K562 (cell line): Measurements from ENCODE around the gene GCNT1. TPM values are rescaled to one million over a fixed set of nuclear protein-coding genes. Genes with fewer than 3 reads are reported as not detected.

Source experiments
- ATAC-seq: fragments of 200-7000 bp; cut with Tn5 transposase; 3 replicates; pipeline ENCODE4 v1.9.1; 2020; ENCODE audit warnings: moderate library complexity
- BruUV-seq: library from RNA; stranded (reverse); fragments of 400-500 nt; replicated peaks from 2 replicates; lab custom pipeline; 2021; lab: Mats Ljungman, UMichigan
- CTCF ChIA-PET: fragments of 300-600 bp; formaldehyde crosslinking; extraction: SDS; loops from one replicate; lab custom pipeline; 2021; ENCODE audit warnings: low intra/inter-chr PET ratio; lab: Yijun Ruan, JAX
- POLR2A ChIA-PET: fragments of 300-600, 350-650 bp; sonication (Branson Sonifier 250); formaldehyde crosslinking; extraction: SDS; loops from one replicate; lab custom pipeline; 2021; ENCODE audit warnings: antibody characterized with exemption, inconsistent platforms; lab: Yijun Ruan, JAX
- DNase-seq, 4 experiments: peaks; one replicate each; pipeline versions ENCODE4 v3.0.0 to v3.0.0-alpha.2; 2011 to 2018; ENCODE audit warnings: low spot score in 3 of 4, mixed read lengths in 3 of 4; ENCODE audit errors: extremely low read depth in 1 of 4
- FAIRE-seq: peaks from 2 replicates; lab custom pipeline; 2011; peaks lifted over from hg19 to GRCh38; lab: Jason Lieb, UNC
- H2AFZ ChIP-seq: 2 replicates; pipeline ENCODE4 v1.6.0; 2011; ENCODE audit warnings: low read depth, low read length, control low read depth, inconsistent platforms
- H3K27ac ChIP-seq: fragments of 200-600 bp; 3 replicates; pipeline ENCODE4 v1.8.0; 2011; ENCODE audit warnings: low read depth, mild to moderate bottlenecking, control low read depth, inconsistent platforms, low read length, moderate library complexity, mixed read lengths; ENCODE audit errors: extremely low read depth
- H3K27me3 ChIP-seq, 2 experiments: fragments of 300-600 bp in 1 of 2; 2 replicates in 1 of 2; 3 replicates in 1 of 2; pipeline versions ENCODE4 v1.6.0 to v1.8.0; 2011; ENCODE audit warnings: inconsistent platforms in 2 of 2, low read length in 2 of 2, mild to moderate bottlenecking in 1 of 2, mixed read lengths in 1 of 2, moderate library complexity in 1 of 2; ENCODE audit not compliant: control insufficient read depth in 2 of 2, insufficient read depth in 2 of 2
- H3K36me3 ChIP-seq: fragments of 300-600 bp; 3 replicates; pipeline ENCODE4 v1.8.0; 2011; ENCODE audit warnings: mild to moderate bottlenecking, low read length, inconsistent platforms; ENCODE audit not compliant: control insufficient read depth, insufficient read depth
- H3K4me1 ChIP-seq, 2 experiments: fragments of 200-600 bp in 1 of 2; replicated peaks in 1 of 2; 2 replicates in 1 of 2; 3 replicates in 1 of 2; pipeline versions ENCODE4 v1.5.1 to v1.8.0; 2011; ENCODE audit warnings: inconsistent platforms in 2 of 2, low read length in 2 of 2, mild to moderate bottlenecking in 1 of 2, mixed read lengths in 1 of 2, moderate library complexity in 1 of 2; ENCODE audit not compliant: control insufficient read depth in 2 of 2, insufficient read depth in 2 of 2
- H3K4me2 ChIP-seq: 2 replicates; pipeline ENCODE4 v1.6.1; 2011; ENCODE audit warnings: low read length, control low read depth, inconsistent platforms, mixed read lengths; ENCODE audit not compliant: insufficient read depth
- H3K4me3 ChIP-seq: fragments of 200-600 bp; sonication (generic), shearing (Covaris generic); 2 replicates; pipeline ENCODE4 v1.5.1; 2016; ENCODE audit warnings: control low read depth, inconsistent platforms
- H3K79me2 ChIP-seq: fragments of 200-600 bp; 3 replicates; pipeline ENCODE4 v1.8.0; 2011; ENCODE audit warnings: low read length, inconsistent platforms; ENCODE audit not compliant: control insufficient read depth, insufficient read depth
- H3K9ac ChIP-seq, 2 experiments: 2 replicates each; pipeline versions ENCODE4 v1.6.0 to v1.6.1; 2011; ENCODE audit warnings: low read depth in 2 of 2, low read length in 2 of 2, control low read depth in 1 of 2, inconsistent platforms in 1 of 2, mild to moderate bottlenecking in 1 of 2, mixed read lengths in 1 of 2; ENCODE audit not compliant: insufficient read depth in 1 of 2
- H3K9me1 ChIP-seq: one replicate; pipeline ENCODE4 v1.6.0; 2011; ENCODE audit warnings: inconsistent platforms, mild to moderate bottlenecking, low read length, moderate library complexity; ENCODE audit not compliant: control insufficient read depth, insufficient read depth
- H3K9me3 ChIP-seq: replicated peaks from 2 replicates; pipeline ENCODE4 v1.5.1; 2011; ENCODE audit warnings: low read depth, low read length, inconsistent platforms; ENCODE audit not compliant: control insufficient read depth, insufficient read depth
- H4K20me1 ChIP-seq: replicated peaks from 2 replicates; pipeline ENCODE4 v1.6.1; 2011; ENCODE audit warnings: low read length, inconsistent platforms, mixed read lengths; ENCODE audit not compliant: control insufficient read depth, insufficient read depth
- BACH1 ChIP-seq: fragments of 200-800 bp; sonication (Bioruptor generic); IDR thresholded peaks from 2 replicates; pipeline ENCODE4 v1.6.1; 2016; ENCODE audit warnings: missing genetic modification characterization, missing compliant biosample characterization
- C11orf30 ChIP-seq: fragments of 450-650 bp; IDR thresholded peaks from 2 replicates; pipeline ENCODE4 v1.6.1; 2016; ENCODE audit warnings: low read depth, mild to moderate bottlenecking
- CBFA2T2 ChIP-seq: fragments of 450-650 bp; conservative IDR thresholded peaks from 2 replicates; pipeline ENCODE4 v1.6.1; 2017; ENCODE audit warnings: mild to moderate bottlenecking
- DDX20 ChIP-seq: fragments of 450-650 bp; IDR thresholded peaks from 2 replicates; pipeline ENCODE4 v1.6.1; 2016; ENCODE audit warnings: missing genetic modification characterization, low read depth, mild to moderate bottlenecking, missing compliant biosample characterization, moderate library complexity
- MAFG ChIP-seq: fragments of 450-650 bp; conservative IDR thresholded peaks from 2 replicates; pipeline ENCODE4 v1.6.1; 2016; ENCODE audit warnings: missing genetic modification characterization, missing compliant biosample characterization
- MEF2D ChIP-seq: conservative IDR thresholded peaks from 2 replicates; pipeline ENCODE4 v1.6.1; 2016; ENCODE audit warnings: low read depth, missing genetic modification characterization, missing compliant biosample characterization
- NFE2L1 ChIP-seq: fragments of 450-650 bp; IDR thresholded peaks from 2 replicates; pipeline ENCODE4 v1.6.1; 2016; ENCODE audit warnings: missing genetic modification characterization, low read depth, mild to moderate bottlenecking, missing compliant biosample characterization, moderate library complexity, borderline replicate concordance
- NR2C1 ChIP-seq, 2 experiments: fragments of 450-650 bp; IDR thresholded peaks; 2 replicates each; pipeline ENCODE4 v1.6.1; 2017; ENCODE audit warnings: mild to moderate bottlenecking in 2 of 2, antibody characterized with exemption in 1 of 2, inconsistent platforms in 1 of 2, missing compliant biosample characterization in 1 of 2, missing genetic modification characterization in 1 of 2
- NR4A1 ChIP-seq, 2 experiments: fragments of 250-450 bp in 1 of 2; fragments of 450-650 bp in 1 of 2; sonication (Bioruptor Pico) in 1 of 2; IDR thresholded peaks; 2 replicates each; pipeline versions ENCODE4 v1.4.0 to v1.6.1; 2016 to 2020; ENCODE audit warnings: mild to moderate bottlenecking in 2 of 2, missing compliant biosample characterization in 1 of 2, missing genetic modification characterization in 1 of 2, moderate library complexity in 1 of 2
- PPARD ChIP-seq: fragments of 250-450 bp; sonication (Bioruptor Pico); IDR thresholded peaks from 2 replicates; pipeline ENCODE4 v1.8.0; 2022; ENCODE audit warnings: inconsistent platforms, mild to moderate bottlenecking, moderate library complexity
- PTRF ChIP-seq: fragments of 450-650 bp; IDR thresholded peaks from 2 replicates; pipeline ENCODE4 v1.6.1; 2016; ENCODE audit warnings: mild to moderate bottlenecking, missing genetic modification characterization, missing compliant biosample characterization
- PYGO2 ChIP-seq: fragments of 450-650 bp; IDR thresholded peaks from 2 replicates; pipeline ENCODE4 v1.6.1; 2016; ENCODE audit warnings: mild to moderate bottlenecking, missing genetic modification characterization, moderate library complexity, missing compliant biosample characterization
- SIN3A ChIP-seq, 2 experiments: fragments of 150-350 bp in 1 of 2; IDR thresholded peaks; 2 replicates each; pipeline ENCODE4 v1.6.1; 2011 to 2016; ENCODE audit warnings: borderline replicate concordance in 2 of 2, low read depth in 2 of 2, low read length in 2 of 2, mild to moderate bottlenecking in 2 of 2, moderate library complexity in 2 of 2; ENCODE audit not compliant: control insufficient read depth in 1 of 2
- SRSF9 ChIP-seq: fragments of 200-400 bp; formaldehyde crosslinking; IDR thresholded peaks from 2 replicates; pipeline ENCODE4 v1.6.1; 2017; ENCODE audit warnings: low read depth, low read length, borderline replicate concordance
- TARDBP ChIP-seq: fragments of 450-650 bp; IDR thresholded peaks from 2 replicates; pipeline ENCODE4 v1.6.1; 2016
- ZC3H11A ChIP-seq: IDR thresholded peaks from 2 replicates; pipeline ENCODE4 v1.6.1; 2012; ENCODE audit warnings: low read depth, low read length, improper control_type of control experiment
- ZNF316 ChIP-seq: fragments of 450-650 bp; IDR thresholded peaks from 2 replicates; pipeline ENCODE4 v1.6.1; 2016
- WGBS: fragments of 100-300 bp; shearing (Covaris generic); methylation state at CpG from one replicate; pipeline ENCODE4 v1.1.6; 2016; ENCODE audit warnings: low coverage, mixed read lengths; ENCODE audit not compliant: insufficient coverage; ENCODE audit errors: missing lambda C conversion rate; 5-methylcytosine and 5-hydroxymethylcytosine counted together
- in situ Hi-C: fragments of 300-500 bp; cut with MboI; formaldehyde crosslinking; loops from 4 replicates; pipeline ENCODE4 v1.15.0; 2018; ENCODE audit warnings: inconsistent platforms, mixed read lengths
- intact Hi-C: fragments of 100-400 bp; cut with micrococcal nuclease; formaldehyde crosslinking; loops from 2 replicates; pipeline ENCODE4 v1.14.2; 2022
- polyA plus RNA-seq, 8 experiments: library from polyadenylated mRNA; depleted of rRNA in 4 of 8; stranded (reverse) in 5 of 8; unstranded in 3 of 8; fragments of >200 nt; fragmentation: Nextera tagmentation in 2 of 8; fragmentation: Illumina TruSeq in 1 of 8; extraction: Ambion mirVana in 2 of 8; extraction: Trizol in 1 of 8; gene quantifications; 2 replicates each; pipeline versions ENCODE4 v1.2.1 to v1.2.3, GENCODE V29; 2011 to 2014; ENCODE audit warnings: inconsistent platforms in 1 of 8, missing spikeins in 1 of 8
- total RNA-seq, 7 experiments: library from RNA; depleted of rRNA in 6 of 7; stranded (reverse); fragments of >200 nt in 6 of 7; fragmentation: Illumina TruSeq in 2 of 7; extraction: Trizol in 2 of 7; gene quantifications; 2 replicates each; pipeline versions ENCODE4 v1.2.1 to v1.2.3, GENCODE V29; 2011 to 2021; ENCODE audit warnings: low replicate concordance in 1 of 7
- TF ChIP-seq, protein P1 (sequence below): IDR thresholded peaks from 2 replicates; pipeline ENCODE4 v1.6.1; 2011; ENCODE audit not compliant: insufficient read length; ENCODE audit errors: extremely low read depth
- TF ChIP-seq, protein P2 (sequence below): fragments of 450-650 bp; IDR thresholded peaks from 2 replicates; pipeline ENCODE4 v1.7.1; 2018; ENCODE audit warnings: mild to moderate bottlenecking, low read depth; ENCODE audit not compliant: partially characterized antibody

GCNT1 gene
- total and polyA plus RNA-seq, 9 of the 15 experiments (the other 6 are each of a cell fraction or from before 2014, with no cell fraction given) = 0.01 to 0.71 (median 0.10) TPM

DNA sequence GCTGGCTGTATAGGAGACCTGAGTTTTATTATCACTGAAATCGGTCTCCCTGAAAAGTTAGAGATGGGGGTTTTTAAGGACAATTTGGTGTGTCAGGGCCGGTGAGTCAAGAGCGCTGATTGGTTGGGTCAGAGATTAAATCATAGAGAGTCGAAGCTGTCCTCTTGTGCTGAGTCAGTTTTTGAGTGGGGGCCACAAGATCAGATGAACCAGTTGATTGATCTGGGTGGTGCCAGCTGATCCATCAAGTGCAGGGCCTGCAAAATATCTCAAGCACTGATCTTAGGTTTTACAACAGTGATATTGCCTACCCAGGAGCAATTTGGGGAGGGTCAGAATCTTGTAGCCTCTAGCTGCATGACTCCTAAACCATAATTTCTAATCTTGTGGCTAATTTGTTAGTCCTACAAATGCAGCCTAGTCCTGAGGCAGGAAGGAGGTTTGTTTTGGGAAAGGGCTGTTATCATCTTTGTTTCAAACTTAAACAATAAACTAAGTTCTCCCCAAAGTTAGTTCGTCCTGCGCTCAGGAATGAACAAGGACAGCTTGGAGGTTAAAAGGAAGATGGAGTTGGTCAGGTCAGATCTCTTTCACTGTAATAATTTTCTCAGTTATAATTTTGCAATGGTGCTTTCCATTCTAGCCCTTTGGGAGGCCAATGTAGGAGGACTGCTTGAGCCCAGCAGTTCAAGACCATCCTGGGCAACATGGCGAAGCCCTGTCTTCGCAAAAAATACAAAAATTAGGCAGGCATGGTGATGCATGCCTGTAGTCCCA lies 33.1 kb upstream of the GCNT1 start:
- Histone ChIP-seq H3K4me3 (no peak overlapping the region), H3K9me1 (no peaks in the 10 kb centered on the region), H3K9me3 (no peaks in the 10 kb centered on the region), H3K9ac (no peak overlapping the region), H3K27me3 (no peaks in the 10 kb centered on the region; a peak in 1 of 5 replicates), H2AFZ (no peak overlapping the region), H4K20me1 (no peaks in the 10 kb centered on the region), H3K36me3 (no peaks in the 10 kb centered on the region), H3K4me2 (no peak overlapping the region), H3K27ac (no peak overlapping the region), H3K4me1 (no peaks in the 10 kb centered on the region), H3K79me2 (no peaks in the 10 kb centered on the region)
- ATAC-seq = no peak
- POLR2A ChIA-PET = interaction anchor here (0.6 to 0.8 kb wide), 2 partner anchors 41 to 97 kb away, joined by 3 read pairs; no protein-coding TSS in a partner anchor
- FAIRE-seq = no peak
- in situ Hi-C loops (no loop called here), intact Hi-C loops (no loop called here)
- WGBS = 9% methylated on average over 6 of the region's 8 CpGs
- no peak for DNase-seq
- CTCF ChIA-PET = interaction anchor here (0.6 kb wide), 1 partner anchor 173 kb away, joined by 5 read pairs; no protein-coding TSS in a partner anchor
- BruUV-seq = no TSS peak
- TF ChIP-seq, protein P1, sequence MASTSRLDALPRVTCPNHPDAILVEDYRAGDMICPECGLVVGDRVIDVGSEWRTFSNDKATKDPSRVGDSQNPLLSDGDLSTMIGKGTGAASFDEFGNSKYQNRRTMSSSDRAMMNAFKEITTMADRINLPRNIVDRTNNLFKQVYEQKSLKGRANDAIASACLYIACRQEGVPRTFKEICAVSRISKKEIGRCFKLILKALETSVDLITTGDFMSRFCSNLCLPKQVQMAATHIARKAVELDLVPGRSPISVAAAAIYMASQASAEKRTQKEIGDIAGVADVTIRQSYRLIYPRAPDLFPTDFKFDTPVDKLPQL = no peak
- TF ChIP-seq PPARD (CRISPR knock-in tag) (no peak), PTRF (tag) (peak; percentile 88), NR4A1 (CRISPR knock-in tag; IDR thresholded peaks at IDR 0.05) (no peak), NR4A1 (tag; IDR thresholded peaks at IDR 0.05) (peak; percentile 92), C11orf30 (peak; percentile 76), DDX20 (tag) (peak; percentile 87), TARDBP (no peak), SIN3A (IDR thresholded peaks at IDR 0.05; ENCODE audit: borderline replicate concordance in 2 of 2, control insufficient read depth in 1 of 2, low read depth in 2 of 2, low read length in 2 of 2) (no peak), MEF2D (tag) (peak; percentile 84), ZC3H11A (no peak), BACH1 (0 out of 2 replicates have a peak, but pooled peaks have one; percentile 48), NR2C1 (IDR thresholded peaks at IDR 0.05) (no peak), NR2C1 (tag; IDR thresholded peaks at IDR 0.05) (peak; percentile 68), MAFG (tag) (peak; percentile 75), ZNF316 (peak; percentile 75), CBFA2T2 (no peak), PYGO2 (tag) (peak; percentile 67), SRSF9 (no peak), NFE2L1 (tag) (peak; percentile 19; the same call in 1 of the 2 replicates)
- TF ChIP-seq, protein P2, sequence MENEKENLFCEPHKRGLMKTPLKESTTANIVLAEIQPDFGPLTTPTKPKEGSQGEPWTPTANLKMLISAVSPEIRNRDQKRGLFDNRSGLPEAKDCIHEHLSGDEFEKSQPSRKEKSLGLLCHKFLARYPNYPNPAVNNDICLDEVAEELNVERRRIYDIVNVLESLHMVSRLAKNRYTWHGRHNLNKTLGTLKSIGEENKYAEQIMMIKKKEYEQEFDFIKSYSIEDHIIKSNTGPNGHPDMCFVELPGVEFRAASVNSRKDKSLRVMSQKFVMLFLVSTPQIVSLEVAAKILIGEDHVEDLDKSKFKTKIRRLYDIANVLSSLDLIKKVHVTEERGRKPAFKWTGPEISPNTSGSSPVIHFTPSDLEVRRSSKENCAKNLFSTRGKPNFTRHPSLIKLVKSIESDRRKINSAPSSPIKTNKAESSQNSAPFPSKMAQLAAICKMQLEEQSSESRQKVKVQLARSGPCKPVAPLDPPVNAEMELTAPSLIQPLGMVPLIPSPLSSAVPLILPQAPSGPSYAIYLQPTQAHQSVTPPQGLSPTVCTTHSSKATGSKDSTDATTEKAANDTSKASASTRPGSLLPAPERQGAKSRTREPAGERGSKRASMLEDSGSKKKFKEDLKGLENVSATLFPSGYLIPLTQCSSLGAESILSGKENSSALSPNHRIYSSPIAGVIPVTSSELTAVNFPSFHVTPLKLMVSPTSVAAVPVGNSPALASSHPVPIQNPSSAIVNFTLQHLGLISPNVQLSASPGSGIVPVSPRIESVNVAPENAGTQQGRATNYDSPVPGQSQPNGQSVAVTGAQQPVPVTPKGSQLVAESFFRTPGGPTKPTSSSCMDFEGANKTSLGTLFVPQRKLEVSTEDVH = no peak
